Measurements from ENCODE around the gene CFLAR. TPM values are rescaled to one million over a fixed set of nuclear protein-coding genes. Genes with fewer than 3 reads are reported as not detected.
A peak's percentile ranks its signal among the peaks of the same experiment; 100 is the strongest.

Gene CFLAR
- total RNA-seq, 1 donor from 2014 or later = 11.4 TPM

GRCh38 chr2:201118121-201118960, 2.4 kb downstream of the CFLAR start:
- no peaks in the 10 kb centered on the region for H3K36me3 Mint-ChIP-seq
- H3K36me3 ChIP-seq = no peaks in the 10 kb centered on the region
- peak; percentile 80 for DNase-seq (ENCODE audit: low spot score)
- TF ChIP-seq EZH2phosphoT487 (IDR thresholded peaks at IDR 0.05) (no peak), EZH2 (IDR thresholded peaks at IDR 0.05) (no peak), CTCF (IDR thresholded peaks at IDR 0.05) (no peak)
- no peak overlapping the region for H3K27ac ChIP-seq
- H3K27ac Mint-ChIP-seq = no peak overlapping the region
- H3K4me3 Mint-ChIP-seq = peak overlapping the region; percentile 84
- peak overlapping the region; percentile 88 for H2AFZ ChIP-seq (replicated peaks)
- H3K9ac ChIP-seq = no peak overlapping the region
- H3K4me1 Mint-ChIP-seq = peaks cover 4% of the 10 kb centered on the region
- H3K4me1 ChIP-seq = peaks cover 11% of the 10 kb centered on the region
- H4K20me1 ChIP-seq (ENCODE audit: low read depth) = no peaks in the 10 kb centered on the region
- no peaks in the 10 kb centered on the region for H3K79me2 ChIP-seq (ENCODE audit: low read depth)
- peaks cover 2% of the 10 kb centered on the region for H3K27me3 Mint-ChIP-seq (ENCODE audit: insufficient read depth, low read depth)
- H3F3A ChIP-seq (ENCODE audit: low read depth) = peaks cover 19% of the 10 kb centered on the region
- no peaks in the 10 kb centered on the region for H3K27me3 ChIP-seq
- H3K4me2 ChIP-seq = peak overlapping the region; percentile 88
- H3K9me3 ChIP-seq (ENCODE audit: low read depth) = no peaks in the 10 kb centered on the region
- H3K4me3 ChIP-seq = peak overlapping the region; percentile 54
- peaks cover 6% of the 10 kb centered on the region for H3K9me3 Mint-ChIP-seq

GRCh38 chr2:201118961-201119854, 3.2 kb downstream of the CFLAR start:
- H3K4me1 Mint-ChIP-seq = peaks cover 9% of the 10 kb centered on the region
- H3K9ac ChIP-seq = no peak overlapping the region
- H3K9me3 ChIP-seq (ENCODE audit: low read depth) = no peaks in the 10 kb centered on the region
- H3K4me3 Mint-ChIP-seq = peak overlapping the region; percentile 84
- peak overlapping the region; percentile 54 for H3K4me3 ChIP-seq
- H3K27me3 ChIP-seq = no peaks in the 10 kb centered on the region
- TF ChIP-seq EZH2 (IDR thresholded peaks at IDR 0.05) (no peak), EZH2phosphoT487 (IDR thresholded peaks at IDR 0.05) (no peak), CTCF (IDR thresholded peaks at IDR 0.05) (no peak)
- no peaks in the 10 kb centered on the region for H3K79me2 ChIP-seq (ENCODE audit: low read depth)
- H4K20me1 ChIP-seq (ENCODE audit: low read depth) = no peaks in the 10 kb centered on the region
- no peak overlapping the region for H3K27ac ChIP-seq
- peaks cover 3% of the 10 kb centered on the region for H3K27me3 Mint-ChIP-seq (ENCODE audit: insufficient read depth, low read depth)
- peak; percentile 45 for DNase-seq (ENCODE audit: low spot score)
- H2AFZ ChIP-seq (replicated peaks) = peak overlapping the region; percentile 88
- H3K4me2 ChIP-seq = peak overlapping the region; percentile 88
- H3K27ac Mint-ChIP-seq = no peak overlapping the region
- H3K4me1 ChIP-seq = peaks cover 15% of the 10 kb centered on the region
- H3F3A ChIP-seq (ENCODE audit: low read depth) = peaks cover 19% of the 10 kb centered on the region
- no peaks in the 10 kb centered on the region for H3K36me3 Mint-ChIP-seq
- no peaks in the 10 kb centered on the region for H3K36me3 ChIP-seq
- H3K9me3 Mint-ChIP-seq = peaks cover 6% of the 10 kb centered on the region

GRCh38 chr2:201122276-201122675, 6.3 kb downstream of the CFLAR start:
- no peaks in the 10 kb centered on the region for H3K79me2 ChIP-seq (ENCODE audit: low read depth)
- H4K20me1 ChIP-seq (ENCODE audit: low read depth) = no peaks in the 10 kb centered on the region
- H3K36me3 Mint-ChIP-seq = no peaks in the 10 kb centered on the region
- H3K27me3 ChIP-seq = no peaks in the 10 kb centered on the region
- H3K4me1 ChIP-seq = peaks cover 15% of the 10 kb centered on the region
- H3K27ac Mint-ChIP-seq = no peak overlapping the region
- peaks cover 6% of the 10 kb centered on the region for H3K4me1 Mint-ChIP-seq
- H3K4me2 ChIP-seq = no peak overlapping the region
- no peak overlapping the region for H3K4me3 Mint-ChIP-seq
- DNase-seq (ENCODE audit: low spot score) = no peak
- peaks cover 19% of the 10 kb centered on the region for H3F3A ChIP-seq (ENCODE audit: low read depth)
- H3K9me3 Mint-ChIP-seq = peaks cover 1% of the 10 kb centered on the region
- TF ChIP-seq EZH2phosphoT487 (IDR thresholded peaks at IDR 0.05) = no peak
- no peak for TF ChIP-seq CTCF (IDR thresholded peaks at IDR 0.05)
- TF ChIP-seq EZH2 (IDR thresholded peaks at IDR 0.05) = no peak
- H3K27me3 Mint-ChIP-seq (ENCODE audit: insufficient read depth, low read depth) = peaks cover 4% of the 10 kb centered on the region
- H2AFZ ChIP-seq (replicated peaks) = no peak overlapping the region
- H3K9ac ChIP-seq = no peak overlapping the region
- H3K27ac ChIP-seq = no peak overlapping the region
- no peak overlapping the region for H3K4me3 ChIP-seq
- no peaks in the 10 kb centered on the region for H3K36me3 ChIP-seq
- H3K9me3 ChIP-seq (ENCODE audit: low read depth) = no peaks in the 10 kb centered on the region
